ENCODE data around the gene FAM32A.

DNA sequence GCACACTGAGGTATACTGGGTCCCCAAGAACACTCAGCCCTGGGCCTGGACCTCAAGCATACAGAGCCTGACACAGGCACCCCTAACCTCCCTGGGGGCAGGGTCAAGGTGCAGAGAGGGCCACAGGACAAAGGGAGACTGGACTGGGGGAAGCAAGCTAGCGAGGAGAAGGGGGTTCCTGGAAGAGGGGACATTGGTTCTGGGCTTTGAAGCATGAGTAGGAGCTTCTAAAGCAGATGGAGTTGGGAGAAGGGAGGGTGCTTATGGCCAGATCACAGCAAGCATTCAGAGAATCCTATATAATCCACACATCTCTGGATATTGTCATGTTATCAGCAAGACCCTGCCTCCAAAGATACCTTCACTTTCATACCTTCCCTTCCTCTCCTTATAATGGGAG lies 15.1 kb upstream of the FAM32A start:
- TF ChIP-seq, protein P1, sequence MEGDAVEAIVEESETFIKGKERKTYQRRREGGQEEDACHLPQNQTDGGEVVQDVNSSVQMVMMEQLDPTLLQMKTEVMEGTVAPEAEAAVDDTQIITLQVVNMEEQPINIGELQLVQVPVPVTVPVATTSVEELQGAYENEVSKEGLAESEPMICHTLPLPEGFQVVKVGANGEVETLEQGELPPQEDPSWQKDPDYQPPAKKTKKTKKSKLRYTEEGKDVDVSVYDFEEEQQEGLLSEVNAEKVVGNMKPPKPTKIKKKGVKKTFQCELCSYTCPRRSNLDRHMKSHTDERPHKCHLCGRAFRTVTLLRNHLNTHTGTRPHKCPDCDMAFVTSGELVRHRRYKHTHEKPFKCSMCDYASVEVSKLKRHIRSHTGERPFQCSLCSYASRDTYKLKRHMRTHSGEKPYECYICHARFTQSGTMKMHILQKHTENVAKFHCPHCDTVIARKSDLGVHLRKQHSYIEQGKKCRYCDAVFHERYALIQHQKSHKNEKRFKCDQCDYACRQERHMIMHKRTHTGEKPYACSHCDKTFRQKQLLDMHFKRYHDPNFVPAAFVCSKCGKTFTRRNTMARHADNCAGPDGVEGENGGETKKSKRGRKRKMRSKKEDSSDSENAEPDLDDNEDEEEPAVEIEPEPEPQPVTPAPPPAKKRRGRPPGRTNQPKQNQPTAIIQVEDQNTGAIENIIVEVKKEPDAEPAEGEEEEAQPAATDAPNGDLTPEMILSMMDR (IDR thresholded peaks at IDR 0.05), result no peak
- TF ChIP-seq POLR2A (IDR thresholded peaks at IDR 0.05), result no peak
